Dendritic cell treated with granulocyte-macrophage colony-stimulating factor and Interleukin-4, amounts not matched to agents 40 ng/mL and 50 ng/mL, for 4 days (primary cell): Measurements from ENCODE around the gene AHNAK.
A peak's percentile ranks its signal among the peaks of the same experiment; 100 is the strongest.
"Not testable (repeated sequence)": the region's sequence is repeated elsewhere in the genome, so short reads cannot be mapped to it uniquely, and the experiment has no call there.

Experiments
- H3K27ac Mint-ChIP-seq: one replicate; pipeline ENCODE4 v1.8.0; 2022; ENCODE audit warnings: mild to moderate bottlenecking, mixed read lengths
- H3K27me3 Mint-ChIP-seq: one replicate; pipeline ENCODE4 v1.8.0; 2022; ENCODE audit warnings: mild to moderate bottlenecking, mixed read lengths
- H3K36me3 Mint-ChIP-seq: one replicate; pipeline ENCODE4 v1.8.0; 2022; ENCODE audit warnings: low read depth, mixed read lengths
- H3K4me1 Mint-ChIP-seq: one replicate; pipeline ENCODE4 v1.8.0; 2022; ENCODE audit warnings: low read depth, mixed read lengths
- H3K4me3 Mint-ChIP-seq: one replicate; pipeline ENCODE4 v1.8.0; 2022; ENCODE audit warnings: mild to moderate bottlenecking, moderate library complexity, mixed read lengths
- H3K9me3 Mint-ChIP-seq: one replicate; pipeline ENCODE4 v1.8.0; 2022; ENCODE audit warnings: mixed read lengths
- intact Hi-C: fragments of 100-400 bp; cut with micrococcal nuclease; formaldehyde crosslinking; loops from one replicate; pipeline ENCODE4 v1.15.0; 2022

Gene AHNAK

DNA sequence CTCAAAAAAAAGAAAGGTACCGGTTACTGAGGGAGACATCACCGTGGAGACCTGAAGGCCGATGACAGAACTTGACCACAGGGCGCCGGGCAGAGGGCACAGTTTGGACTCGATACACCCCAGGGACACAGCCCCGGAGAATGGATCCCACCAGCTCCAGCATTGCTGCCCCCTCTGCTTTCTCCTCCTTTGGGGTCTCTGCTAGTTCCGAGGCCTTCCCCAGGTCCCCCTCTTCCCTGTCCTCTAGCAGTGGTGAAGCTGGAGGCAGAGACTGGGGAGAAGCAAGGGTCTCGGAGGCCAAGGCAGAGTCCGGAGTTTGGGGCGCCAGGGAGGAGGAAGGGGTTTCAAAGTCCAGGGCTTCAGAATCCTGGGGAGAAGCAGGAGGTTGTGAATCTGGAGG is 31.9 kb upstream of the AHNAK start:
- intact Hi-C loops: no loop called here
- peaks cover 22% of the 10 kb centered on the region for H3K4me1 Mint-ChIP-seq
- H3K27me3 Mint-ChIP-seq: no peaks in the 10 kb centered on the region
- H3K4me3 Mint-ChIP-seq: no peak overlapping the region
- peaks cover 71% of the 10 kb centered on the region for H3K36me3 Mint-ChIP-seq
- H3K27ac Mint-ChIP-seq: no peak overlapping the region
- H3K9me3 Mint-ChIP-seq: no peaks in the 10 kb centered on the region

DNA sequence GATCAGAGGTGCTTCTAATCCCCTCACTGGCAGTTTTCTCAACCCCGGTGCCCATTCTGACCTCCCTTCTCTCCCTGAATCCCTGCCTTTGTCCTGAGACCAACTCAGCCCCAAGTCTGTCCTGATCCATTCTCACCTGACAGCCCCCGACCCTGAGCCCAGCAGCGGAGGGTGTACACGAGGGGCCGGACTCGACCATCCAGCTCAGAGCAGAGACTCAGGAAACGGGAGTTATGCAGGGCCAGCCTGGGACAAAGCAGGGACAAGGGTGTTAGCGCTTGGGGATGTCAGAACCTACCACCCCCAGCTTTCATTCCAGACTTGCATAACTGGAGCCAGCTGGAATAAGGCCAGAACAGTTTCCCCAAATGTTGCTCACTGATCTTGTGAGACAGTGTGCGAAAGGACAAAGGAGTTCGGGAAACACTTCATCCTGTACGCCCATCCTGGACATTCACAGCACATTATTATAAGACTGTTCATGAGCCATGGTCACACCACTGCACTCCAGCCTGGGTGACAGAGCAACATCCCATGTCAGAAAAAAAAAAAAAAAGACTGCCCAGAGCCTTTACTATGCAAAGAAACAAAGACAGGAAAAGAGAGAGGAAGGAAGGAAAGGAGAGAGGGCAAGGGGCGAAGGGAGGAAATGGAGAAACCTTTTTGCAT is 30.6 kb upstream of the AHNAK start:
- Mint-ChIP-seq H3K36me3 (peaks cover 73% of the 10 kb centered on the region), H3K27me3 (no peaks in the 10 kb centered on the region), H3K4me3 (no peak overlapping the region), H3K27ac (peak overlapping the region; percentile 3), H3K4me1 (peaks cover 34% of the 10 kb centered on the region), H3K9me3 (no peaks in the 10 kb centered on the region)
- intact Hi-C loops: no loop called here

DNA sequence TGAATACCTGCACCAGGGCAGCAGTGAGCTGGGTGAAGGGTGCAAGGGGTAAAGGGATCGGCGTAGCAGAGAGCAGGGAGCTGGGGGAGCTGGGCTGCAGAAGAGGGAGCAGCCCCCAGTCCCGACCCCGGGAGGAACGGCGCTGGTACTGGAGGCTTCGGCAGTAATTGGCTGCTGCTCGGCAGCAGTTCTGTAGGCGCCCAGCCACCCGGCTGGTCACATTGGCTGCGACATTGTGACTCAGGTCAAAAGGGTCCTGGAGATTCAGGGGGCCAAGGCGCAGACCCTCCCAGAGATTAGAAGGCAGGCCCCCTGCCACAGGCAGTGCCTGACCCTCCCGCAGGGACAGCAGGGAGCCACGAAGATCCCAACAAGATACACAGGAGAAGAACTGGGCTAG is 29.2 kb upstream of the AHNAK start:
- Mint-ChIP-seq H3K4me3 (no peak overlapping the region), H3K4me1 (peaks cover 47% of the 10 kb centered on the region), H3K27me3 (no peaks in the 10 kb centered on the region), H3K27ac (peak overlapping the region; percentile 96), H3K9me3 (no peaks in the 10 kb centered on the region), H3K36me3 (peaks cover 73% of the 10 kb centered on the region)
- intact Hi-C loops: no loop called here

DNA sequence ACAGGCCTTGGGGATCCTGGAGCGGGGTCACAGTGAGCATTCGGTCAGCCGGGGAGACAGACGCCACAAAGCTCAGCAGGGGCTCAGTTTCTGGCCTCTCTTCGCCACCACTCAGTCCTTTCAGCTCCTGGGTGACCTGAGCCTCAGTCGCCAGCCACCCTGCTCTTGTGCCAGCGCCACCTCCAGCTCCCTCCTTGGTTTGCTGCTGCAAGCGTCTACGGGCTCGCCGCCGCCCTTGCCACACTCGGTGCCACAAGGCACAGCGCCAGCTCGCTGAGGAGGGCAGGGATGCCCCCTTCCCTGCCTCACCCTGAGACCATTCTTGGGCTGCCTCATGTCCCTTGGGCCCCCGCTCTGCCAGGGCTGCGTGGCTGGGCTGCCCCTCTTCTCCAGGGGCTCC is 28.6 kb upstream of the AHNAK start:
- peak overlapping the region; percentile 96 for H3K27ac Mint-ChIP-seq
- H3K27me3 Mint-ChIP-seq: no peaks in the 10 kb centered on the region
- peak overlapping the region; percentile 98 for H3K4me3 Mint-ChIP-seq
- intact Hi-C loops: no loop called here
- H3K4me1 Mint-ChIP-seq: peaks cover 49% of the 10 kb centered on the region
- H3K36me3 Mint-ChIP-seq: peaks cover 75% of the 10 kb centered on the region
- H3K9me3 Mint-ChIP-seq: no peaks in the 10 kb centered on the region

DNA sequence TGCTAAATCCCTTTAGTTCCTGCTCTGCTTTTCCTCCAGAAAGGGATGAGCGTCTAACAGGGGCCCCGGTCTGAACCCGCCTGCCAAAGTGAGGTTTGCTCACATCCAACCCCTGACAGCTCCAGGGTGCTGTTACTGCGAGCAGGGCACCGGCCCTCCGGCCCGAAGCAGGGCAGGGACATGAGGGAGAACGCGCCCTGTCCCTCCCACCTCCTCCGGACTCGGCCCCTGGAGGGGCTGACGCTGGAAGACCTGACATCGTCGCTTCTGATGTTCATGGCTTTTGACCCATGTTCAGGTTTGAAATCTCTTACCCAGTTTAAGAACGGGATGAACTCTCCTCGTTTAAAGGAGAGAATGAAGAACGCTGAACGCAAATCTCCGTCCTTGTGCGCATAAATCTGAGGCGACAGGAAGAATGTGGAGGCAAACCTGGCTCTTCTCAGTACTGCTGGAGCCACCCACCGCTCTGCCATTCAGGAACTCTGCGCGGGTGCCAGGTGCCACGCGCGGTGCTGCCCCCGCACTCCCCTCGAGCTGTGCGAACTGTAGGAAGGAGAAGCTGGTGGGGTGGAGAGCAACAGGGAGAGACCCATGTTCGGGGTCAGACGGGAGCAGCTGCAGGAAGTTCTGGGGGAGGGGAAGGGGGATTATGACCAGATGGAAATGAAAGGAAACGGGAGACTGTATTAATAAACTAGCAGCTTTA is 27.9 kb upstream of the AHNAK start:
- H3K36me3 Mint-ChIP-seq: peaks cover 81% of the 10 kb centered on the region
- H3K27ac Mint-ChIP-seq: peak overlapping the region; percentile 96
- H3K9me3 Mint-ChIP-seq: no peaks in the 10 kb centered on the region
- H3K4me3 Mint-ChIP-seq: peak overlapping the region; percentile 98
- H3K4me1 Mint-ChIP-seq: peaks cover 49% of the 10 kb centered on the region
- intact Hi-C loops: loop anchor here (1.0 kb wide), 1 partner anchor 17 kb away; the partner anchor contains the start of gene TUT1
- no peaks in the 10 kb centered on the region for H3K27me3 Mint-ChIP-seq

DNA sequence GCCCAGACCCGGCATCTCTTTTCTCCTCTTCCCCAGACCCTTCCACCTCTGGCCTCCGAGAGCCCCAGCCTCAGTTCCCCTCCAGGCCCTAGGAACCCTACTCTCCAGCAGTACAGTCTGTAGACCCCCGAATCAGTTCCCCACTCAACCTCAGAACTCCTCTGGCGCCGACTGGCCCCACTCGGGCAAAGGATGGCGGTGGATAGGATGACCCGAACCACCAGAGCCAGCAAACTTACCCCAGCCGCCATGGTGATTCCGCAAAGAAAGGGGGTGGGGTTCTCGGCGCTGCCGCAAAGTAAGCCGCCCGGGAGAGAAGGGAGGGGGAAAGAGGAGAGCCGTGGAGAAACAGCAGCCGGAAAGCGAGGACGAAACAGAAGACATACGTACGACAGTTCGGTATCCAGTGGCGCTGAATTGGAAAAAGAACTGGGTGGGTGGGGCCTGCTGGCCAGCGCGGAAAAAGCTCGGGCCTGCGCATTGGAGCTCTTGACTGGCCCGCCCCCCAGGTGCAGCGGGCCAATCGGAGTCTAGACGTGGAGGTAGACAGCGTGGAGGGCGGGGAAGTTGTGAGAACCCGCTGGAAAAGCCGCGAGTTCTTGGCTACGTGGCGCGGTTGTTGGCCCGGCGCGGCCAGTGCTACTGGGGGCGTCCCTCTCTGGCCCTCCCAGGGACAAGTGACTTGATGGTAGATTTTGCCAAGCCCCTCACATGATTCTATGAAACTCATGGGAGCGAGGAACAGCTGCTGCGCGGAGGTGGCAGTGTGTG is 27.2 kb upstream of the AHNAK start, which contains the start of gene EEF1G:
EEF1G (minus strand) TSS at position 300 of the 771 bp plus-strand sequence; CDS start at position 251, 49 bp downstream.
- H3K4me3 Mint-ChIP-seq: peak within 1 kb of the TSS; percentile 98
- peak within 1 kb of the TSS; percentile 96 for H3K27ac Mint-ChIP-seq
- no peaks in the 10 kb centered on the region for H3K9me3 Mint-ChIP-seq
- H3K36me3 Mint-ChIP-seq: peaks cover 86% of the 10 kb centered on the region
- intact Hi-C loops: loop anchor here (1.0 to 2.0 kb wide), 2 partner anchors 17 to 18 kb away; partner anchors contain the start of gene TUT1
- peaks cover 49% of the 10 kb centered on the region for H3K4me1 Mint-ChIP-seq
- H3K27me3 Mint-ChIP-seq: no peaks in the 10 kb centered on the region

DNA sequence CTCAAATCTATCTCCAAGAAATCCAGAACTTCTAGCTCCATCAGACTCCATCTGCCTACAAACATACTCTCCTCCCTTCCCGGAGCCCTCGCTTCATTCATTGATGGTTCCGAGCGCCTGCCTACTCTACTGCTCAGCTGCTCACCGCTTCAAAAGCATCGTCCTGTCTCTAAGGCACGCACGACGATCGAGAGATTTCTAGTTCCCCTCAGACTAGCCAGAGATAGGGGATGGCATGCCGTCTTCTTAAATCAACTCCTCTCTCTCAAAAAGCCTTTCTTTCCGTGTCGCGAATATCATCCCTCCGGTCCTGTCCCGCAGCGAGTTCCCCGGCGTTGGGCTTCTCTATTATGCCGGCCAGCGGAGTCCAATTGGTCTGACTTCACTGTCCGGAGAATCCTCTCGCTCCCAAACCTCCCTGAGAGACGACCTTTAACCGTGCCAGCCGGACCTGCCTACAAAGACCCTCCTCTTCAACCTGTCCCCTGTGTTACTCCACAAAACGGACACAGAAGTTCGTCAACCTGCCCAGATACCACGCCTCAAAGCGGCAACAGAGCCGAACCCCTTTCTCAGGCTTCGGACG is 26.5 kb upstream of the AHNAK start:
- H3K27me3 Mint-ChIP-seq: no peaks in the 10 kb centered on the region
- intact Hi-C loops: loop anchor here (2.0 kb wide), 1 partner anchor 16 kb away; no protein-coding TSS in a partner anchor
- H3K9me3 Mint-ChIP-seq: no peaks in the 10 kb centered on the region
- H3K4me3 Mint-ChIP-seq: peak overlapping the region; percentile 98
- peaks cover 86% of the 10 kb centered on the region for H3K36me3 Mint-ChIP-seq
- H3K27ac Mint-ChIP-seq: peak overlapping the region; percentile 96
- peaks cover 49% of the 10 kb centered on the region for H3K4me1 Mint-ChIP-seq

DNA sequence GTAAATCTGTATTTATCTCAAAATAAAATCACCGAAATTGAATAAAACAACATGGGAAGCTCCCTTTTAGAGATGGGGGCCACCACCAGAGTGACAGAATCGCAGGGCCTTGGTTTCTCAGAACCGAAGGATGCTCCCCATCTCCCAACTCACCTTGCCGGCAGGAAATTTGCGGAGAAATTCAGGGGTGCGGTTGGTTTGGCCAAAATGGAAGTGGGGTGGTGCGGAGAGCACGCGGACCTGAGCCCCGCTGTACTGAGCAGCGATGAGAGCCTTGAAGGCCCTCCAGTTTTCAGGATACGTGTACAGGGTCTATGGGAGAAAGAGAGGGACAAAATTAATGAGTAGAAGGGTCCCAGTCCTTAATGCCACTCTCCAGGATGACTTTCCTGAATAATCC is 25.8 kb upstream of the AHNAK start:
- Mint-ChIP-seq H3K36me3 (peaks cover 86% of the 10 kb centered on the region), H3K27me3 (no peaks in the 10 kb centered on the region), H3K4me3 (peak overlapping the region; percentile 98), H3K27ac (peak overlapping the region; percentile 96), H3K9me3 (no peaks in the 10 kb centered on the region), H3K4me1 (peaks cover 49% of the 10 kb centered on the region)
- intact Hi-C loops: loop anchor here (2.0 kb wide), 1 partner anchor 16 kb away; no protein-coding TSS in a partner anchor

DNA sequence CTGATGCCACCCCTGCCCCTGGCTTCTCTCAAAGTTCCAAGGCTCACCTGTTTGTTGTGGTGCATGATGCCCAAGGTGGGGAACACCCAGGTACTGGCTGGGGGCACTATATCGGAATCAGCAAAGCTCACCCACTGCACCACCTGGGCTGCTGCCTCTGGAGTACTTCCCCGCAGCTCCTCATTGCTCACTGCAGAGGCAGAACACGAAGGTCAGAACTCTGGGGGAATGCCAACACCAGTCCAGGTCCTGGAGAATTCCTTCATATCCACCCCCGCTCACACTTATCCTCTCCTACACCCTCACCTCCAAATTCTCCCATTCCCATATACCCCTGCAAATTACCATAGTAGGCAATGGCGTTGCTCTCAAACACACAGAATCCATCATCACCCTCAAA is 24.9 kb upstream of the AHNAK start:
- H3K4me3 Mint-ChIP-seq, H3K27me3 Mint-ChIP-seq, H3K9me3 Mint-ChIP-seq, intact Hi-C loops: not testable (repeated sequence)
- Mint-ChIP-seq H3K27ac (peak overlapping the region; percentile 7), H3K36me3 (peaks cover 86% of the 10 kb centered on the region), H3K4me1 (peaks cover 56% of the 10 kb centered on the region)

DNA sequence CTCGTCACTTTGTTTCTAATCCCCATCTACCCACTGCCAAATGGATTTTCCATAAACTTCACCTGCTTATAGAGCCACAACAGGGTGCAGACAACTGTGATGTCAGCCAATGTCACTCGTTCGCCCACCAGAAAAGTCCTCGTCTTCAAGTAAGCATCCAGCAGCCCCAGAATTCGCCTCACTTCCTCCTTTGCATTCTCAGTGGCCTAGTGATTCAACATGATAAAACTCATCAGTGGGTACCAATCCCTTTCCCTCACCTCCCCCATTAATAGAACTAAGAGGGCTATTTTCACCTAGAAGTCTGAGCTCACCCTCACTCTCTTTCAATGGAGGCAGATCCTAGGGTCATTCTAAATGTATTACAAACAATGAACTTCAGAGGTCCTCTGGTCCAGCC is 24.3 kb upstream of the AHNAK start:
- peaks cover 60% of the 10 kb centered on the region for H3K4me1 Mint-ChIP-seq
- intact Hi-C loops, H3K9me3 Mint-ChIP-seq, H3K27me3 Mint-ChIP-seq, H3K4me3 Mint-ChIP-seq: not testable (repeated sequence)
- H3K36me3 Mint-ChIP-seq: peaks cover 86% of the 10 kb centered on the region
- H3K27ac Mint-ChIP-seq: peak overlapping the region; percentile 7

DNA sequence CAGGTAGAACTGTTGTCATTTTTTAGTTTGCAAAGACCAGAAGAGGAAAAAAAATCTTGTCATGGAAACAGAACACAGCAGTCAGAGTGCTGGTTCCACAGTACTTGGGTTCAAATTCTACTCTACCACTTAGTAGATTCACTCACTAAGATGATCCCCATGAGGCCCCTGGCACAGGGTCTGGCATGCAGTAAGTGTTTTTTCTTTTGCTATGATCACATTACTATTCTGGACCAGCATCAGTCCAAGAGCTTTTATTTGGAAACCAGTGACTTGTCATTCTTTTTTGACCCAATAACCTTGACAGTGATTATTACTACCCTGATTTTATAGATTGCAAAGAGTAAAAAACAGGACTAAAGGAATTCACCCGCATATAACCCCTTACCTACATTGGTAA is 23.0 kb upstream of the AHNAK start:
- H3K4me3 Mint-ChIP-seq: no peak overlapping the region
- peaks cover 47% of the 10 kb centered on the region for H3K4me1 Mint-ChIP-seq
- intact Hi-C loops: no loop called here
- no peaks in the 10 kb centered on the region for H3K27me3 Mint-ChIP-seq
- no peaks in the 10 kb centered on the region for H3K9me3 Mint-ChIP-seq
- peaks cover 92% of the 10 kb centered on the region for H3K36me3 Mint-ChIP-seq
- no peak overlapping the region for H3K27ac Mint-ChIP-seq

DNA sequence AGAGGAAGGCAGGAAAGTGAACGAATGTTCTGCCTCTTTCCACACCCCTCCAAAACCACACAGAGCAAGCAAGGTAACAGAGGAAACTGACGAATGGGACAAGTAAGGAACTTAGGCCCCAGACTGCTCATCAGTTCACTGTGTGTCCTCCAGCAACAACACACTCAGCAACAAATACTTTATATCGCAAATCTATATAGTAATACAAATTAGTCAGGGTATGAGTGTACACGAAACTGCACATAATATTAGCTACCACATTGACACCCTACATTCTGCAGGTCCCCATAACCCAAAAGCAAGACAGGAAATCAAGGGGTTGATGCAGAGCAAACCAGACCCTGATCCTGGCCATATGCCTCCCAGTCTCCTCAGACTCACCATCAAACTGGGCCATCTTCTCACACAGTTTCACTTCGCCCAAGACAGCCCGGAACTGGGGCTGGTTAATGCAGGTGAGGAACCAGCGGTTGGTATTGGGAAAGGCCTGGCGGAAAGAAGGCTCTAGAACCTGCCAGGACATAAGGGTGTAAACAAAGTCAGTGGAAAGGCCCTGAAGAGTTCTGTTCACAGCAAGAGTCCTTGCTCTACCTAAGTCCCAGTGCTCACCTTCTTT is 20.5 kb upstream of the AHNAK start:
- H3K4me1 Mint-ChIP-seq: peaks cover 38% of the 10 kb centered on the region
- peaks cover 100% of the 10 kb centered on the region for H3K36me3 Mint-ChIP-seq
- H3K4me3 Mint-ChIP-seq: no peak overlapping the region

DNA sequence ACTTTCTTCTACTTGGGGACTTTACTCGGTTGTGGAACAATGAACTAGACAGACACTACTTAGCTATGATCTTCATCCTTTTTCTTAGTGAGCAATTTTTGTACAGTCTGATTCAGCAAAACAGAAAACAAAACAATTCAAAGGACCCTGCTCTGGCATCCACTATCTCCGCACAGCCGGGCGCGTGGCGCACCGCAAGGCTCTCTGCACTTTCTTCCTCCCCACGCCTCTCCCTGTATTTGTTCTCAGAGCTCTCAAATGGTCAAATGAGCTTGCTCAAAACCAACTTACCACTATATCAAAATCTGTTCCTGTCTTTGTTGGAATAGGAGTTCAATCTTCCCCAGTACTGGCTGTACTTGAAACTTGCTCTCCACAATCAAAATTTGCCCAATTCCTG is 19.6 kb upstream of the AHNAK start:
- no peaks in the 10 kb centered on the region for H3K9me3 Mint-ChIP-seq
- peaks cover 100% of the 10 kb centered on the region for H3K36me3 Mint-ChIP-seq
- H3K27ac Mint-ChIP-seq: no peak overlapping the region
- peaks cover 31% of the 10 kb centered on the region for H3K4me1 Mint-ChIP-seq
- H3K27me3 Mint-ChIP-seq: no peaks in the 10 kb centered on the region
- no peak overlapping the region for H3K4me3 Mint-ChIP-seq
- intact Hi-C loops: no loop called here

More for the DNA sequence above, 20.5 kb upstream of the AHNAK start:
- Mint-ChIP-seq H3K27me3 (no peaks in the 10 kb centered on the region), H3K9me3 (no peaks in the 10 kb centered on the region), H3K27ac (no peak overlapping the region)
- intact Hi-C loops: no loop called here
